Thyroid gland (tissue), 4 donors: Measurements from ENCODE around the gene PLCB4. TPM values are rescaled to one million over a fixed set of nuclear protein-coding genes. Genes with fewer than 3 reads are reported as not detected.

Experiments
- DNase-seq, 2 donors: peaks; one replicate each; pipeline ENCODE4 v3.0.0-alpha.2; 2019
- H3K27ac ChIP-seq, 3 donors: fragments of 200-600 bp; sonication (generic); 1 replicate in 2 of 3; 2 replicates in 1 of 3; pipeline ENCODE4 v1.5.1; 2016 to 2019; ENCODE audit warnings: mild to moderate bottlenecking in 1 of 3, moderate library complexity in 1 of 3
- H3K27me3 ChIP-seq: fragments of 200-600 bp; sonication (generic); one replicate; pipeline ENCODE4 v1.5.1; 2019
- H3K36me3 ChIP-seq, 2 donors: fragments of 200-600 bp; sonication (generic); one replicate each; pipeline ENCODE4 v1.5.1; 2016 to 2019
- H3K4me1 ChIP-seq, 2 donors: fragments of 200-600 bp; sonication (generic); one replicate each; pipeline ENCODE4 v1.5.1; 2017 to 2019
- H3K4me3 ChIP-seq, 3 donors: fragments of 200-600 bp; sonication (generic); replicated peaks in 1 of 3; 1 replicate in 2 of 3; 2 replicates in 1 of 3; pipeline ENCODE4 v1.5.1; 2016; ENCODE audit warnings: mild to moderate bottlenecking in 1 of 3
- H3K9me3 ChIP-seq: fragments of 200-600 bp; sonication (generic); one replicate; pipeline ENCODE4 v1.5.1; 2017
- CTCF ChIP-seq, 6 experiments: fragments of 200-600 bp in 3 of 6; fragments of 450-650 bp in 3 of 6; sonication (generic) in 3 of 6; IDR thresholded peaks; one replicate each; pipeline ENCODE4 v1.5.1; 2016 to 2019; ENCODE audit warnings: antibody characterized with exemption in 6 of 6, mild to moderate bottlenecking in 2 of 6, inconsistent platforms in 1 of 6, moderate library complexity in 1 of 6
- POLR2A ChIP-seq, 2 donors: fragments of 450-650 bp; IDR thresholded peaks; one replicate each; pipeline ENCODE4 v1.6.1; 2017; ENCODE audit warnings: antibody characterized with exemption in 2 of 2, mild to moderate bottlenecking in 2 of 2, moderate library complexity in 1 of 2
- WGBS, 2 donors: methylation state at CpG; one replicate each; pipeline ENCODE4 v1.1.5; 2017; 5-methylcytosine and 5-hydroxymethylcytosine counted together
- intact Hi-C: fragments of 100-400 bp; cut with DNase I; formaldehyde crosslinking; loops from one replicate; pipeline ENCODE4 v1.15.1; 2023
- total RNA-seq, 4 donors: library from RNA; depleted of rRNA; stranded (reverse); fragments of >200 nt; gene quantifications; one replicate each; pipeline ENCODE4 v1.2.3, GENCODE V29; 2016

The PLCB4 gene
- total RNA-seq, 4 donors from 2014 or later: 50.9 to 77.9 (median 67.9) TPM

DNA sequence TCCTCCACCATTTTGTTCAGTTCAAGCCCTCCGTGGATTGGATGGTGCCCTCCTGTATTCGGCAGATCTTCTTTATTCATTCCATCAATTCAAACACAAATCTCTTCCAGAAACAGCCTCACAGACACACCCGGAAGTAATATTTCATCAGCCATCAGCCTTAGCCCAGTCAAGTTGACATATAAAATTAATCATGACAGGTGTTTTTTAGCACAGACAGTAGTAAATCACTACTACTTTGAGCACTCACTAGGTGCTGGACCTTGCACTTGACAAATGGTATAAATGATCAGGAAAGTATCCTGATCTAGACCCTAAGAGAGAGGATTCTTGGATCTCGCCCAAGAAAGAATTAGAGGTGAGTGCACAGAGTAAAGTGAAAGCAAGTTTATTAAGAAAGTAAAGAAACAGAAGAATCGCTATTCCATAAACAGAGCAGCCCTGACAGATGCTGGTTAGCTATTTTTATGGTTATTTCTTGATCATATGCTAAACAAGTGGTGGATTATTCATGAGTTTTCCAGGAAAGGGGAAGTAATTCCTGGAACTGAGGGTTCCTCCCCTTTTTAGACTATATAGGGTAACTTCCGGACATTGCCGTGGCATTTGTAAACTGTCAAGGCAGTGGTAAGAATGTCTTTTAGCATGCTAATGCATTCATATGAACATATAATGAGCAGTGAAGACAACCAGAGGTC, 250.9 kb downstream of the PLCB4 start:
- TF ChIP-seq CTCF (IDR thresholded peaks at IDR 0.05) (no peak), POLR2A (IDR thresholded peaks at IDR 0.05) (no peak)
- Histone ChIP-seq H3K4me1 (peaks cover 0 to 18% of the 10 kb centered on the region in 2 donors), H3K36me3 (no peaks in the 10 kb centered on the region), H3K4me3 (no peak overlapping the region), H3K27ac (no peak overlapping the region), H3K9me3 (no peaks in the 10 kb centered on the region), H3K27me3 (no peaks in the 10 kb centered on the region)
- DNase-seq: no peak
- intact Hi-C loops: no loop called here
- WGBS, 2 donors: 76 to 79% methylated on average over 7 of the region's 7 CpGs

GRCh38 chr20:9321007-9321406, 252.1 kb downstream of the PLCB4 start:
- TF ChIP-seq CTCF (IDR thresholded peaks at IDR 0.05) (no peak), POLR2A (IDR thresholded peaks at IDR 0.05) (no peak)
- intact Hi-C loops: no loop called here
- H3K27ac ChIP-seq: no peak overlapping the region
- H3K9me3 ChIP-seq: no peaks in the 10 kb centered on the region
- no peaks in the 10 kb centered on the region for H3K27me3 ChIP-seq
- H3K4me3 ChIP-seq: no peak overlapping the region
- WGBS, 2 donors: 98 to 99% methylated on average over 2 of the region's 2 CpGs
- no peaks in the 10 kb centered on the region for H3K36me3 ChIP-seq
- DNase-seq: no peak
- H3K4me1 ChIP-seq: peaks cover 0 to 18% of the 10 kb centered on the region in 2 donors

GRCh38 chr20:9322661-9323060, 253.8 kb downstream of the PLCB4 start:
- Histone ChIP-seq H3K4me3 (no peak overlapping the region), H3K9me3 (no peaks in the 10 kb centered on the region), H3K27me3 (no peaks in the 10 kb centered on the region), H3K4me1 (peaks cover 0 to 18% of the 10 kb centered on the region in 2 donors), H3K36me3 (no peaks in the 10 kb centered on the region), H3K27ac (no peak overlapping the region)
- whole genome bisulfite sequencing, 2 donors: 88 to 95% methylated on average over 1 of the region's 1 CpG
- TF ChIP-seq POLR2A (IDR thresholded peaks at IDR 0.05) (no peak), CTCF (IDR thresholded peaks at IDR 0.05) (no peak)
- intact Hi-C loops: no loop called here
- DNase-seq: no peak

DNA sequence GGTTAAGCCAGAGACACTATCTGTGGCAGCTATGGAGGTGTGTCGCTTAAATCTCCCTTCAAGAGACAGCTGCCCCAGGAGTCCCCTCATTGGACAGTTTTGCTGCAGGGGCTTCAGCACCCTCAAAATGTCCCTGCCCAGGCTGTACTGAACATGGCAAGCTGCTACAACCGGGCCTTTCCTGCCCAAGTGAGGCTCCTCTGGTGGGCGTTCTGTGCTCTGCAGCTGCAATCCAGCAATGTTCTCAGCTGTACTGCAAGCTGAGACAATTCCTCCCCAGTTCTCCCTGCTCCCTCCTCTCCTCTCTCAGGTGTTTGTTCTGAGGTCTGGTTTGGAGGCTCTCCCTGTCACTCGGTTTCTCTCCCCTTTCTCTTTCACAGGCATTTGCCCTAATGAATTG, 254.7 kb downstream of the PLCB4 start:
- peaks cover 0 to 18% of the 10 kb centered on the region in 2 donors for H3K4me1 ChIP-seq
- no peak overlapping the region for H3K27ac ChIP-seq
- no peaks in the 10 kb centered on the region for H3K36me3 ChIP-seq
- no peaks in the 10 kb centered on the region for H3K27me3 ChIP-seq
- peak in 2 of 6 experiments; percentile 4 to 8 for TF ChIP-seq CTCF (IDR thresholded peaks at IDR 0.05)
- TF ChIP-seq POLR2A (IDR thresholded peaks at IDR 0.05): no peak
- no peak overlapping the region for H3K4me3 ChIP-seq
- H3K9me3 ChIP-seq: no peaks in the 10 kb centered on the region
- WGBS, 2 donors: 89% methylated on average over 4 of the region's 4 CpGs
- intact Hi-C loops: no loop called here
- DNase-seq: no peak

GRCh38 chr20:9329355-9330101, 260.6 kb downstream of the PLCB4 start:
- intact Hi-C loops: no loop called here
- TF ChIP-seq CTCF (IDR thresholded peaks at IDR 0.05) (no peak), POLR2A (IDR thresholded peaks at IDR 0.05) (no peak)
- no peaks in the 10 kb centered on the region for H3K36me3 ChIP-seq
- H3K4me1 ChIP-seq: peaks cover 0 to 17% of the 10 kb centered on the region in 2 donors
- H3K4me3 ChIP-seq: no peak overlapping the region
- H3K27me3 ChIP-seq: no peaks in the 10 kb centered on the region
- H3K9me3 ChIP-seq: no peaks in the 10 kb centered on the region
- no peak for DNase-seq
- 92 to 93% methylated on average over 4 of the region's 4 CpGs for WGBS, 2 donors
- H3K27ac ChIP-seq: no peak overlapping the region
